Lung (tissue), 4 donors: ENCODE results near the gene CLGN. TPM values are rescaled to one million over a fixed set of nuclear protein-coding genes. Genes with fewer than 3 reads are reported as not detected.

ENCODE experiments used
- polyA plus RNA-seq, 2 donors: library from polyadenylated mRNA; stranded (reverse); fragments of 200-250 nt; gene quantifications; one replicate each; pipeline ENCODE4 v1.2.1, GENCODE V29; 2013
- total RNA-seq, 2 donors: library from RNA; depleted of rRNA in 1 of 2; stranded (reverse); fragments of >200 nt in 1 of 2; gene quantifications; one replicate each; pipeline ENCODE4 v1.2.1, GENCODE V29; 2014 to 2021
- donor health status: Bipolar disorder and iron deficiency.
- donor health status: healthy.
- donor health status: DM: yes; HTN: yes; CAD: no.

The CLGN gene
- total and polyA plus RNA-seq, 4 donors: 0.87 to 3.4 (median 2.1) TPM

Other genes with a start within 250 kb of the CLGN start
- 10 to 100 TPM; 38.0 to 44.4 TPM for gene SCOC, start 54.0 kb downstream of the CLGN start, total RNA-seq
- gene SCOC, start 54.0 kb downstream of the CLGN start, polyA plus RNA-seq: 10 to 100 TPM; 36.5 to 38.2 TPM
- gene MGAT4D, start 70.6 kb upstream of the CLGN start, total RNA-seq: 1 to 10 TPM in 1 of 2 donors, not detected in 1; 1.1 TPM
- gene MGAT4D, start 70.6 kb upstream of the CLGN start, polyA plus RNA-seq: under 1 TPM in 1 of 2 donors, not detected in 1; 0.12 TPM
- 10 to 100 TPM; 19.8 to 47.5 TPM for gene ELMOD2, start 96.5 kb upstream of the CLGN start, total RNA-seq
- gene ELMOD2, start 96.5 kb upstream of the CLGN start, polyA plus RNA-seq: 10 to 100 TPM in 1 of 2 donors, 1 to 10 TPM in 1; 7.5 to 11.3 TPM
- gene UCP1, start 141.3 kb upstream of the CLGN start, total RNA-seq: under 1 TPM; 0.34 to 0.40 TPM
- gene UCP1, start 141.3 kb upstream of the CLGN start, polyA plus RNA-seq: under 1 TPM in 1 of 2 donors, not detected in 1; 0.03 TPM